ENCODE measurements around the gene SBF2.
"Not testable (repeated sequence)": the region's sequence is repeated elsewhere in the genome, so short reads cannot be mapped to it uniquely, and the experiment has no call there.

The SBF2 gene

DNA sequence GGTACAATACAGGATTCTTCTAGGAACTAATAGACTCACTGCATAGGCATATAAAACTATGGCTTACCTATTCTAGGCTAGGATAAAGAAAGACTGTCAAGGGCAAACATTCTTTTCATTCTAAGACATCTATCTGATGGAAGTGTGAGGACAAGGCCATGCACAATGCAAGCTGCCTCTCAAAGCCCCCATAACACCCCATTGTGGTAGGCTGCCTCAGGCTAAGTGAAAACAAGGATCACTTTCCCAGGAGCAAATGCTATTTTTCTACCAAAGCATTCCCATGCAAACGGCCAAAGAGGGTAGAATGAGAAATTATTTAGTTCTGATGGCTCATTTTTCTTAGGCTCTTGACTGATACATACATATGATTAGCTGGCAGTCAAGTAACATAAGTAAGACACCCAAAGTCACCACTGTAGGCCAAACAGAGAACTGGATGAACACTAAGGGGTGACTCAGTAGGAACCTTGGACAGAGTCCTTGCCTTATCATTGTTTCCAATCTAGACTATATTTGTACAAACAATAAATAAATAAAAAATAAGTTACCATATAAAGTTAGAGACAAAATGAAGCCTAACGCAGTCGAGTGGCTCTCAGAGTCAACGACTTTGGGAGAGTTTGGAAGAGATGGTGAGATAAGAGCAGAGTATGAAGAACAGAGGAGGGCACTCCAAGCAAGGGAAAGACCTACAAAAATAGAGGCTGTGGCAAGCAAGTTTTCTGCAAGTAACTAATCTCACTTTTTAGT, 303.6 kb downstream of the SBF2 start:
- no peak for DNase-seq
- Histone ChIP-seq H3K36me3 (ENCODE audit: insufficient read depth, low read length) (peaks cover 8% of the 10 kb centered on the region; the same call in 1 of the 2 replicates), H4K20me1 (ENCODE audit: insufficient read depth, low read length) (no peaks in the 10 kb centered on the region), H3K9ac (ENCODE audit: low read depth, low read length) (no peak overlapping the region), H2AFZ (ENCODE audit: low read depth, low read length) (no peak overlapping the region), H3K4me3 (ENCODE audit: low read depth in 1 of 2, low read length in 2 of 2) (no peak overlapping the region), H3K27ac (ENCODE audit: low read length) (no peak overlapping the region), H3K9me3 (ENCODE audit: insufficient read depth, low read length, severe bottlenecking) (no peaks in the 10 kb centered on the region), H3K79me2 (ENCODE audit: insufficient read depth, low read length) (no peaks in the 10 kb centered on the region), H3K4me1 (ENCODE audit: insufficient read depth, low read length) (no peaks in the 10 kb centered on the region), H3K27me3 (ENCODE audit: insufficient read depth, low read length, poor library complexity) (no peaks in the 10 kb centered on the region), H3K4me2 (ENCODE audit: insufficient read depth, low read length) (no peak overlapping the region)
- no peak for ATAC-seq (ENCODE audit: insufficient read depth, low read depth)
- TF ChIP-seq, protein P1, sequence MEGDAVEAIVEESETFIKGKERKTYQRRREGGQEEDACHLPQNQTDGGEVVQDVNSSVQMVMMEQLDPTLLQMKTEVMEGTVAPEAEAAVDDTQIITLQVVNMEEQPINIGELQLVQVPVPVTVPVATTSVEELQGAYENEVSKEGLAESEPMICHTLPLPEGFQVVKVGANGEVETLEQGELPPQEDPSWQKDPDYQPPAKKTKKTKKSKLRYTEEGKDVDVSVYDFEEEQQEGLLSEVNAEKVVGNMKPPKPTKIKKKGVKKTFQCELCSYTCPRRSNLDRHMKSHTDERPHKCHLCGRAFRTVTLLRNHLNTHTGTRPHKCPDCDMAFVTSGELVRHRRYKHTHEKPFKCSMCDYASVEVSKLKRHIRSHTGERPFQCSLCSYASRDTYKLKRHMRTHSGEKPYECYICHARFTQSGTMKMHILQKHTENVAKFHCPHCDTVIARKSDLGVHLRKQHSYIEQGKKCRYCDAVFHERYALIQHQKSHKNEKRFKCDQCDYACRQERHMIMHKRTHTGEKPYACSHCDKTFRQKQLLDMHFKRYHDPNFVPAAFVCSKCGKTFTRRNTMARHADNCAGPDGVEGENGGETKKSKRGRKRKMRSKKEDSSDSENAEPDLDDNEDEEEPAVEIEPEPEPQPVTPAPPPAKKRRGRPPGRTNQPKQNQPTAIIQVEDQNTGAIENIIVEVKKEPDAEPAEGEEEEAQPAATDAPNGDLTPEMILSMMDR (IDR thresholded peaks at IDR 0.05; ENCODE audit: borderline replicate concordance, extremely low read depth, low read length, poor library complexity, severe bottlenecking): peak; percentile 9
- TF ChIP-seq EZH2 (IDR thresholded peaks at IDR 0.05; ENCODE audit: borderline replicate concordance, low read depth, low read length, severe bottlenecking): no peak

DNA sequence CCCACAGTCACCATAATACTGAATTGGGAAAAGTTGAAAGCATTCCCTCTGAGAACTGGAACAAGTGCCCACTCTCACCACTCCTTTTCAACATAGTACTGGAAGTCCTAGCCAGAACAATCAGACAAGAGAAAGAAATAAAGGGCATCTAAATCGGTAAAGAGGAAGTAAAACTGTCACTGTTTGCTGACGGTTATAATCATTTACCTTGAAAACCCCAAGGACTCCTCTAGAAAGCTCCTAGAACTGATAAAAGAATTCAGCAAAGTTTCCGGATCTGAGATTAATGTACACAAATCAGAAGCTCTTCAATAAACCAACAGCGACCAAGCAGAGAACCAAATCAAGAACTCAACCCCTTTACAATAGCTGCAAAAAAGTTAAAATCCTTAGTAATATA, 306.7 kb downstream of the SBF2 start:
- not testable (repeated sequence) for H3K9me3 ChIP-seq (ENCODE audit: insufficient read depth, low read length, severe bottlenecking); H3K4me2 ChIP-seq (ENCODE audit: insufficient read depth, low read length); H3K4me1 ChIP-seq (ENCODE audit: insufficient read depth, low read length); H4K20me1 ChIP-seq (ENCODE audit: insufficient read depth, low read length); ATAC-seq (ENCODE audit: insufficient read depth, low read depth); H3K27me3 ChIP-seq (ENCODE audit: insufficient read depth, low read length, poor library complexity); H3K9ac ChIP-seq (ENCODE audit: low read depth, low read length); H2AFZ ChIP-seq (ENCODE audit: low read depth, low read length); H3K27ac ChIP-seq (ENCODE audit: low read length); H3K79me2 ChIP-seq (ENCODE audit: insufficient read depth, low read length); H3K4me3 ChIP-seq (ENCODE audit: low read depth in 1 of 2, low read length in 2 of 2); DNase-seq
- peaks cover 12% of the 10 kb centered on the region; the same call in 1 of the 2 replicates for H3K36me3 ChIP-seq (ENCODE audit: insufficient read depth, low read length)

DNA sequence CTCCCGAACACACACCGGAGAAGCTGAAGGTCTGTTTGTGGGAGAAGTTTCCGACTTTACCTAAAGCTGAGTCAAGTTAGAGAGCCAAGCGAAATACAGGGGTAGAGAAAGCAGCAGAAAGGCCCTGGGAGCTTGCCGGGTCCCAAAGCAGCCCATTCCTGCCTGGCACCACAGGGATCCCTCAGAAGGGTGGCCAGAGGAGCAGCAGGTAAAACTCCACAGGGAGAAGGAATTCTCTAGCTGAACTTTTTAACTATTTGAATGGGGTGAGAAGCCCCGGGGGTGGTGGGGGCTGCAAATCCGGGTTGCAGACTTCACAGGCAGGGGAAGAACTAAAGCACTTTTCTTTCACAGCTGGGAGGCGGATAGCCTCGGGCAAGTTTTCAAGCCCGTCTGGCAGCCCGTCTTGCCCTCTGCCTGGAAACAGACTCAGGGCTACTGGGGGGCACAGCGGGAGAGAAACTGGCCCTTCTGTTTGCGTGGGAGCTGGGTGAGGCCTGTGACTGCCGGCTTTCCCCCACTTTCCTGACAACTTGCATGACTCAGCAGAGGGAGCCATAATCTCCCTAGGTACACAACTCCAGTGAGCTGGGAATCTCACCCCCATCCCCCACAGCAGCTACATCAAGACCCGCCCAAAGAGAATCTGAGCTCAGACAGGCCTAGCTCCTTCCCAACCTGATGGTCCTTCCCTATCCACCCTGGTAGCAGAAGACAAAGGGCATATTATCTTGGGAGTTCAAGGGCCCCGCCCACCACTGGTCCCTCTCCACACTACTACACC, 311.0 kb downstream of the SBF2 start:
- H3K79me2 ChIP-seq (ENCODE audit: insufficient read depth, low read length): no peaks in the 10 kb centered on the region
- no peaks in the 10 kb centered on the region for H4K20me1 ChIP-seq (ENCODE audit: insufficient read depth, low read length)
- H3K27me3 ChIP-seq (ENCODE audit: insufficient read depth, low read length, poor library complexity): no peaks in the 10 kb centered on the region
- no peak for TF ChIP-seq EZH2 (IDR thresholded peaks at IDR 0.05; ENCODE audit: borderline replicate concordance, low read depth, low read length, severe bottlenecking)
- TF ChIP-seq, protein P1 (IDR thresholded peaks at IDR 0.05; ENCODE audit: borderline replicate concordance, extremely low read depth, low read length, poor library complexity, severe bottlenecking): no peak
- H3K9me3 ChIP-seq (ENCODE audit: insufficient read depth, low read length, severe bottlenecking): no peaks in the 10 kb centered on the region
- no peak overlapping the region for H3K9ac ChIP-seq (ENCODE audit: low read depth, low read length)
- H3K36me3 ChIP-seq (ENCODE audit: insufficient read depth, low read length): 0 out of 2 replicates have a peak, but pooled peaks cover 5% of the 10 kb centered on the region
- no peak for ATAC-seq (ENCODE audit: insufficient read depth, low read depth)
- H3K4me1 ChIP-seq (ENCODE audit: insufficient read depth, low read length): no peaks in the 10 kb centered on the region
- H2AFZ ChIP-seq (ENCODE audit: low read depth, low read length): no peak overlapping the region
- no peak overlapping the region for H3K27ac ChIP-seq (ENCODE audit: low read length)
- DNase-seq: no peak
- H3K4me3 ChIP-seq (ENCODE audit: low read depth in 1 of 2, low read length in 2 of 2): no peak overlapping the region
- no peak overlapping the region for H3K4me2 ChIP-seq (ENCODE audit: insufficient read depth, low read length)
